ENCODE results near the gene FGB.

The FGB gene

DNA sequence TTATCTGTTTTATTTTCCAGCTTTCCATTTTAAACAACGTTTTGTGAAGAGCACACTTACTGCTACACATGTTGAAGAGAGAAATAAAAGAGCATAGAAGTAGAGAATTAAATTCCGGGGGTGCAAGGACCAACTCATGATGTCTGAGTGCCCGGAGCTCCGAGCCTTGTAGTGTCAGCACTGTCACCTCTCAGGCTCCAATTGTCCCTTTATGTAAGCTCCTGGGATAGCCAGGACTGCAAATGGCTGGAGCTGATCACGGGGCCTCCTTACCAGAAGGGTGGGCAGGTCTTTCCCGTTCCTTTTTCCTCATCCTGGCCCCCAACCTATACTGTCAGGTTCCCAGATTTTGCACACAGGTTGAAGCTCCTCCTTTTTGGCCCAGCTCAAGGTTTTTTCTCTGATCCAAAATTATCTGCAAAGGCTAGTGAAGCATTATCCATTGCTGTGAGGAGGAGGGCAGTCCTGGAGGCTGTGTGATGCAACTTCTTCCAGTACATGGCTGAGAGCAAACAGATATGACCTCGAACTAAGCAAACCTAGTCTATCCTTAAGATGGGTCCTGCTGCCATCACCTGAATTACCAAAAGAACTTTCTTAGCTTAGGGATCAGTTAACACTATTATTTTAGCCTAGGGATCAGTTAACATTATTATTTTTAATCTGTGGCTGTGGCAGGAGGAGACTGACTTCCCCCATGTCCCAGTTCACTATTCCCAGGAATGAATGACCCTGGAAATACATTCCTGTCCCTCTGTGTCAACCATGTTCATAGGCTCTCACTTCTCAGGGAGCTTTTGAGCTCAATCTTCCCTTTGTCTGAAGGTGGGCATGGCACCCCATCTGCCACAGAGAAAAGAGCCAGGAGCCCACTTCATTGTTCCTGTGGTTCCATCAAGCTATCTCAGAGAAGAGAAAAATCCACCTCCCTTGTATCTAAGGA lies 49.9 kb downstream of the FGB start, which contains the start of gene FGG:
TSS of gene FGG (minus strand) at position 185 of the 943 bp plus-strand sequence. CDS start at position 138, 47 bp downstream.
- DNase-seq (ENCODE audit: low read depth, low spot score): no peak
- ChIA-PET POLR2A (interaction anchor here (1.1 kb wide), 1 partner anchor 63 kb away, joined by 4 read pairs; the partner anchor contains the start of gene PLRG1), CTCF (interaction anchor here (0.8 to 18.4 kb wide), 5 partner anchors 11 to 61 kb away, joined by 3 to 353 read pairs (median 5); partner anchors contain the start of gene FGB)
- TF ChIP-seq, protein P1, sequence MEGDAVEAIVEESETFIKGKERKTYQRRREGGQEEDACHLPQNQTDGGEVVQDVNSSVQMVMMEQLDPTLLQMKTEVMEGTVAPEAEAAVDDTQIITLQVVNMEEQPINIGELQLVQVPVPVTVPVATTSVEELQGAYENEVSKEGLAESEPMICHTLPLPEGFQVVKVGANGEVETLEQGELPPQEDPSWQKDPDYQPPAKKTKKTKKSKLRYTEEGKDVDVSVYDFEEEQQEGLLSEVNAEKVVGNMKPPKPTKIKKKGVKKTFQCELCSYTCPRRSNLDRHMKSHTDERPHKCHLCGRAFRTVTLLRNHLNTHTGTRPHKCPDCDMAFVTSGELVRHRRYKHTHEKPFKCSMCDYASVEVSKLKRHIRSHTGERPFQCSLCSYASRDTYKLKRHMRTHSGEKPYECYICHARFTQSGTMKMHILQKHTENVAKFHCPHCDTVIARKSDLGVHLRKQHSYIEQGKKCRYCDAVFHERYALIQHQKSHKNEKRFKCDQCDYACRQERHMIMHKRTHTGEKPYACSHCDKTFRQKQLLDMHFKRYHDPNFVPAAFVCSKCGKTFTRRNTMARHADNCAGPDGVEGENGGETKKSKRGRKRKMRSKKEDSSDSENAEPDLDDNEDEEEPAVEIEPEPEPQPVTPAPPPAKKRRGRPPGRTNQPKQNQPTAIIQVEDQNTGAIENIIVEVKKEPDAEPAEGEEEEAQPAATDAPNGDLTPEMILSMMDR (IDR thresholded peaks at IDR 0.05; ENCODE audit: insufficient read depth, low read length, missing control alignments): no peak
- no peak within 1 kb of the TSS for H3K4me3 ChIP-seq (ENCODE audit: low read depth, low read length)

DNA sequence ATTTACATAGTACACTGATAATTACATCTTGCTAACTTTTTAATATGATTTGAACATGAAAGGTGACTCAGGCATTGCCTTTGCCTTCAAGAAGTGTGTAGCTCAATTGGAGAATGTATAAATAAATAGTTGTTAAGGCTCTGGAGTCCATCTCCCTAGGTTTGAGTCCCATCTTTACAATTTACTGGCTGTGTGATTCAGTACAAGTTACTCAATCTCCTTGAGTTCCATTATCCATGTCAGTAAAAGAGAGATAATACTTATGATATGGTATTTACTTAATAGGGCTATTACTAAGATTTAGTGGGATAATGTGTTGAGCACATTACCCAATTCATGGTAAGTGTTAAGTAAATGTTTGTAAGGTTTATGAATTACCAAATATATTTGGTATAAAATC lies 51.5 kb downstream of the FGB start:
- TF ChIP-seq, protein P1 (IDR thresholded peaks at IDR 0.05; ENCODE audit: insufficient read depth, low read length, missing control alignments): no peak
- ChIA-PET CTCF (interaction anchor here (18.4 kb wide), 1 partner anchor 55 kb away, joined by 353 read pairs; the partner anchor contains the start of gene FGB), POLR2A (no interaction called here)
- DNase-seq (ENCODE audit: low read depth, low spot score): no peak
- H3K4me3 ChIP-seq (ENCODE audit: low read depth, low read length): no peak overlapping the region

DNA sequence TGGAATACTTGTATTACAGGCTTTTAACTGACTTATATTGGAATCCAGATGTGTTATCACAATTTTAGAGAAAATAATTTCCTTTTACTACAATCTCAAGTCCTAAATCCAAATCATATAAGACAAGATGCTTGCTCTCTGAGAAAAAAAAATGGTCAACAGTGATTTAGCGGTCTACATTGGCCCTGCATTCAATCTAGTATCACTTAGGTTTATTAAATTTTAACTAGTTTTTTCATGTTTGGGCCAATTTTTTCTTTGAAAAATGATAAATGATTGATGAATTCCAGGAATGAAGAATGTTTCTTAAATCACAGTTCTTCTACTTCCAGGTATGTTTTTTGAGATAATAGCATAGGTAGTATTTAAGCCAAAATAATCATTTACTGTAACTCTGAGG lies 52.4 kb downstream of the FGB start:
- ChIA-PET POLR2A (no interaction called here), CTCF (interaction anchor here (18.4 kb wide), 1 partner anchor 56 kb away, joined by 353 read pairs; the partner anchor contains the start of gene FGB)
- no peak for DNase-seq (ENCODE audit: low read depth, low spot score)
- TF ChIP-seq, protein P1 (IDR thresholded peaks at IDR 0.05; ENCODE audit: insufficient read depth, low read length, missing control alignments): no peak
- H3K4me3 ChIP-seq (ENCODE audit: low read depth, low read length): no peak overlapping the region

DNA sequence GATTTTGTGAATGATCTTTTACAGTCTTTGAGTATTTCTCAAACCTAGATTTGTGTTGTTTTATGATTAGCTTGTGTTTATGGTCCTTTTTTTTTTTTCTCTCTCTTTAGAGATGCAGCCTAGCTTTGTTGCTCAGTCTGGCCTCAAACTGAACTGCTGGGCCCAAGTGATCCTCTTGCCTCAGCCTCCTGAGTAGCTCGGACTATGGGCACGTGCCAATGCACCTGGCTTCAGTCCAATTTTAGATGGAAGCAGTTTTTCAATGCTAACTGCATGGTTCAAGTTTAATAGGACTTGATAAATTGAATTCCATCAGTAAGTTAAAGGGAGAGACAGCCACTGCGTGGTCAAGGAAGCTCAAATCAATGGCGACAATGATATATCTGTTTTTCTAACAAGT lies 53.5 kb downstream of the FGB start:
- H3K4me3 ChIP-seq (ENCODE audit: low read depth, low read length): no peak overlapping the region
- no peak for DNase-seq (ENCODE audit: low read depth, low spot score)
- CTCF ChIA-PET: interaction anchor here (1.1 to 18.4 kb wide), 3 partner anchors 9 to 65 kb away, joined by 3 to 353 read pairs (median 126); partner anchors contain the start of genes FGB and PLRG1
- POLR2A ChIA-PET: no interaction called here
- TF ChIP-seq, protein P1 (IDR thresholded peaks at IDR 0.05; ENCODE audit: insufficient read depth, low read length, missing control alignments): no peak

DNA sequence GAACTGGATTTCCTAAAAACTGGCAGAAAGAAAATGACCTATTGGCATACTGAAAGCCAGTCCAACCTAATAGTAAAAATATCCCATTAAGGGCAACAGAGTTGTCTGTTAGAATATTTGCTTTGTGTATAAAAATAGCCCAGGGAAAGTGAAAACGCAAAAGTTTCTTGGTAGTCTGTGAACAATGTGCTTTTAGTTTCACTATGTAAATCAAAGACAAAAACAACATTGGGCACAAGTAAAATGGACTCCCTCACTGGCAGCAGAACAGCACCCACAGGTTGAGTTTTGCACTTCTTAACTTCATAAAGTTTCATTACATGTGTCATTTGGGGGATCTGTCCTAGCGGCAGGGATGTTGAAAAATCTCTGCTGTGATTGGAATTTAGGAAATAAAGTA lies 53.9 kb downstream of the FGB start:
- ChIA-PET POLR2A (no interaction called here), CTCF (interaction anchor here (1.1 to 18.4 kb wide), 3 partner anchors 9 to 66 kb away, joined by 3 to 353 read pairs (median 126); partner anchors contain the start of genes FGB and PLRG1)
- no peak for DNase-seq (ENCODE audit: low read depth, low spot score)
- H3K4me3 ChIP-seq (ENCODE audit: low read depth, low read length): no peak overlapping the region
- TF ChIP-seq, protein P1 (IDR thresholded peaks at IDR 0.05; ENCODE audit: insufficient read depth, low read length, missing control alignments): no peak

DNA sequence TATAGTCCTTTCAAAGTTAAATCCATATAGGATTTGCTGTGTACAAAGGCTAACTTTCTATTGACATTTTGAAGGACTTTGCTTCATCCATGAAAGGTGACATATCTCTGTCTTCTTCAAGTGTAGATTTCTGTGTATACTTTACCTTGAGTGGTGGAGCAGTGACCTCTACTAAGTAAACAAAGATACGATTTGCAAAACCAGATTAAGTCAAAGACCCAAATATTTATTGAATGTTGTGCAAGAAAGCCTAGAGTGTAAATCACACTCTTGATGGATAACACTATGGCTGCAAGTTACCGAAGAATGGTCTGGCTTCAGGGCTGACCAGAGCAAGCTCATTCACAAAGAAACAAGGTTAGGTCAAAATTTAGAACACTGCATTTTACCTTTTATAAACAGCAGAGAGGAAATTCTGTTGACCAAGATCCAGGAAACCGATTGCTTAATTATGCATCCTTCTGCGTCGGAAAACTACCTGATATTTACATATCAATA lies 55.1 kb downstream of the FGB start:
- POLR2A ChIA-PET: no interaction called here
- CTCF ChIA-PET: interaction anchor here (1.1 to 18.4 kb wide), 10 partner anchors 10 to 67 kb away, joined by 3 to 353 read pairs (median 8); partner anchors contain the start of genes FGB and PLRG1
- no peak for DNase-seq (ENCODE audit: low read depth, low spot score)
- H3K4me3 ChIP-seq (ENCODE audit: low read depth, low read length): no peak overlapping the region
- TF ChIP-seq, protein P1 (IDR thresholded peaks at IDR 0.05; ENCODE audit: insufficient read depth, low read length, missing control alignments): no peak
